Stimulated activated CD8-positive, alpha-beta memory T cell treated with anti-CD3 and anti-CD28 coated beads, Interleukin-15, amount 100 ng/mL, for 1 hour (primary cell): ENCODE measurements around the gene REN.

ENCODE experiments used
- DNase-seq: peaks from one replicate; pipeline ENCODE4 v3.0.0-alpha.2; 2020; ENCODE audit warnings: low read depth

REN gene

DNA sequence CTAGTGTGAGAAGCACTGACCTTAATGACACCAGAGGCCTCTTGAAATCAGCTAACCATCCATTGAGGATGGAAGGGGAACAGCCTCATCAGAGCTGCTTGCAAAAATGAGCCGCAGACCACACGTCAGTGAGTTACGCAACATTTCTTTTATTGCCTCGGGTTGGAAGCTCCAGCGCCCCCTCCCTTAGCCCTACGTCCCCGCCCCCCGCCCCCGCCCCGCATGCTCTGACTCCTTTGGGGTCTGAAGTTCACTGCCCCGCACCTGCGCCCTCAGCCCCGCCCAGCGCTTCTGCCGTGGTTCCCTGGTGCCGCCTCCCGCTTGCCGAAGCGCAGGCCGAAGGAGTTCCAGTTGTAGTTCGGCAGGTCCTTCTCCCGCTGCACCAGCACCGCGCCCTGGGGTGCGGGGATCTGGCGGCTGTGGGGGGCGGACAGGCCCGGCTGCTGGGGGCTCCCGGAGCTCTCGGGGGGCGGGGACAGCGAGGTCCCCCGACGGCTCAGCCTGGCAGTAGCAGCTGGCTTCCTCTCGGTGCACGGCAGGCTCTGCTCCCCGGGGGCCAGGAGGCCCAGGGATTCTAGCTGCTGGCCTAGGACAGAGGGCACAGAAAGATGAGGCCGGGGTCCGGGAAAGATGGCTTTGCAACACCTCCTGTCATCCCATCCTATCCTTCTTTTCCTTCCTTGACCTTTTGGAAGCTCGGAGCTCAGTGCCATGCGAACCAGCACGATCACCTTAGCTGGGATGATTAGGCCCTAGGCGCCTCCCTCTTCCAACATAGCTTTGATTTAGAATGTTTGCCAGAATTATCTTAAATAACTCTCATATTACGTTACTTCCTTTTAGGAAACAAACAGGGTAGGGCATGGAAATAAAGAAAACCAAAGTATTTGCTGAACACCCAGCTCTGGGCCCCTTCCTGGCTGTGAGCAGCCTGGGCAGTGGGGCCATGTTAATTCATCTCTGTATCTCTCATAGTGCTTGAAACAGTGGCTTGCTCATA, 24.4 kb upstream of the REN start:
- DNase-seq: no peak

DNA sequence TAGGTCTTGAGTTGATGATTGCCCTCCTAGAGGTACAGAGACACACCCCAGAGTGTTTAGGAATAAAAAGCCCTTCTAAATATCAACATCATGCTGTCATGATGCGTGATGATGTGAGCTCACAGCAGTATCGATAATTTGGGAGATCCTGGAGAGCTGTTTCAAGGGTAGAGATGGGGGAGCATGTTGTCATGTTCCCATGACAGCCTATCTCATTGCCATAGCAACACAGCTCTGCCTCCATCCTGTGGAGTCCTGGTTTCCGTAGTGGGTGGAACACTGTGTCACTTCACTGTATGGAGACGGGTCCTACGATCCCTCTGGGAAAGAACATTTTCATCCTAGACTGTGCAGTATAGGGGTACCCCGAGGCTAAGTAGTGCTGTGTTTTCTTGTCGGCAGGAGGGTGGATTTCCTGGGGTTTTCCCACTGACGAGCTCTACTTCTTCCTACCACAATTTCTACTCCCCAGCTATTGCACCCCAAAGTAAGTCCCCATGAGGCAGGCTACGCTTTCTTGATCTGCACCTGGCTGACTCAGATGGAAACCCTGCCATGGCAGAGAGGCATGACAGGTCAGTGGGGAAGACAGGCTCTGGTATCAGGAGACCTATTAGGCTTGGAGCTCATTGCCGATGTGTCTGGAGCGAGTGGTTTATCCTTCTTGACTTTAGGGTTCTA, 23.0 kb upstream of the REN start:
- no peak for DNase-seq

DNA sequence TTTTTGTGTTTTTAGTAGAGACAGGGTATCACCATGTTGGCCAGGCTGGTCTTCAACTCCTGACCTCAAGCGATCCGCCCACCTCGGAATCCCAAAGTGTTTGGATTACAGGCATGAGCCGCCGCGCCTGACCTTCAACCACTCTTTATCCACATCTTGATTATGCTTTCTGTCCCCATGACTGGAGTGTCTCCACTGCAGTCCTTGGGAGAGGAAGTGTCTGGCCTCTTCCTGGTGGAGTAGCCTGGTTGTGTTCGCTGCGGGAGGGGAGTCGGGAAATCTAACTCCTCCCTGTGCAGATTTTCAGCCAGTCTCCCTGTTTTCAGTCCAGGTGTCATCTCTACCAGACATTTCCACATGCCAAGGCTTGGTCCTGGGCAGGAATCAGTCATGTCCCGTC, 20.5 kb upstream of the REN start:
- no peak for DNase-seq

DNA sequence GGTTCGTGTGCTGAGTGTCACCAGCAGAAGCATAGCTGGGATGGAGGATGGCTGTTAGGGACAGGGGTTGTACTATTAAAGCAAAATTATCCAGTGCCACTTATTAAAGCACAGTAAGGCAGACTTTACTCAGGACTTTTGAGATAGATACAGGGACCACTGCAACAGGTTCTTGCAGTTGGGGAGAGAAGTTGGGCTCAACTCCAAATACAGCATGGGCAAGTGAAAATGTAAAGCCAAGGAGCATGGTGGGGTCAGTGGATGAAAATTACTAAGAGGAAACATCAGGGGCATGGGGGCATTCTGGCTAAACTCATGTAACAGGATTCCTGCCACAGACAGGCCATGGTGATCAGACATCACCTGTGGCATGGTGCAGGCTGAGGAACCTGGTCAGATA, 15.0 kb upstream of the REN start:
- DNase-seq: no peak

DNA sequence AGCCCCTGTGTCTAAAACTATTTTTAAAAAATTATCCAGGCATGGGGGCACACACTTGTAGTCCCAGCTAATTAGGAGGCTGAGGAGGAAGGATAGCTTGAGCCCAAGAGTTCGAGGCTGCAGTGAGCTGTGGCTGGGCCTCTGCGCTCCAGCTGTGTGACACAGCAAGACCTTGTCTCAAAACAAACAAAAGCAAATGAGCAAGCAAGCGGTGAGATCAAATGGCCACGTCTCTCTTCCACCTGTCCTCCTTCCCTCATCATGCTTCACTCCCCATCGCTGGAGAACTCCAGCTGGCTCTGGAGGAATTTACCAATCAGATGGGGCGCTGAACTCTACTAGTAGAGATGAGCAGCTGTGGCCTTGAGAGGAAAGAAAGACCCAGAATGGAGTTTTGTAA, 14.0 kb upstream of the REN start:
- DNase-seq: no peak

DNA sequence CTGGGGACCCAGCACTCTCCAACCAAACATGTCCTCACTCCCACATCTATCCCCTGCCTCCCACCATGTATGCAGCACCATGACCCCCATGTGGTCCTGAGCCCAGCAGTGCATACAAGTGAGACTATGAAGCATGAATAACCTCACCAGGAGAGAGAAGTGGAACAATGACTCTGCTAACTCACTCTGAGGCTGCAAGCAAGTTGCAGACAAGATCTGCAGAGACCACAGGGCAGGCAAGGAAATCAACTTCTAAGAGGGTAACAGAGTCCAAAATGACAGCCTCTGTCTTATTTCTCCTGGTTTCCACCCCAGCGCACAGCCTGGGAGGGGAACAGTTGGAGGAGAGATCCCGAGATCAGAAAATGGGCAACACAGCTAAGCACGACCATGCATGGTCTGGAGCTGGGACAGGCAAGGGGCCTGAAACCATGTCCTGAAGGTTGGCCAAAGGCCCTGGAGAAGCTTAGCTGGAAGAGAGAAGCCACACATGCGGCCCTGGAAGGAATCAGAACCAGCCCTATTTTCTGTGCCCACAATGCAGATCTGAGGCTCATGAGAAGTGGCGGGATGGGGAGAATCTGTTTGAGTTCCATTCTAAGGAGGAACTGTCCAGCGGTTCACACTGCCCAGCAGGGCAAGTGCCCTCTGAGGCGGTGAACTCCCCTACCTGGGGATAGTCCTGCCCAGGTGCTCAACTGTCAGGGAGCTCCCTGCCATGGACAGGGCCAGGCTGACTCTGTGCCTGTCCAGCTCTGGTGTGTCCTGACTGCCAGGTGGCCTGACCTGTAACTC, 12.5 kb upstream of the REN start:
- DNase-seq: no peak

DNA sequence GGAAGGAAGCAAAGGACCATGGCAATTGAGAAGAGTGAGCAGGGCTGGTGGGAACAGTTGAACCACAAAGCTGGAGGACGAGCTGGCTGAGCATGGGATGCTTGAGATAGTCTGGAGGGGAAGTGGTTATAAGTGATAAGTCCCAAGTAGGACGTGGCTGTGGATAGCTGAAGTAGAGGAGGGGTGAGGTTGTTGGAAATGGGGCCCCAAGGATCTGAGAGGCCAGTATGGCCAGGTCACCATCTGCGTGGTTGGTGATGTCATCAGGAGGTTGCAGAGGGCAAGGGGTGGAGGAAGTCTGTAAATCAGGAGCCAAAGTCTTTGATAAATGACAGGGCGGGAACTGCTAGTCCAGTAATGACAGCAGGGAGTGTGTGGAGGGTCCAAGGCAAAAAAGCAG, 11.0 kb upstream of the REN start:
- no peak for DNase-seq

DNA sequence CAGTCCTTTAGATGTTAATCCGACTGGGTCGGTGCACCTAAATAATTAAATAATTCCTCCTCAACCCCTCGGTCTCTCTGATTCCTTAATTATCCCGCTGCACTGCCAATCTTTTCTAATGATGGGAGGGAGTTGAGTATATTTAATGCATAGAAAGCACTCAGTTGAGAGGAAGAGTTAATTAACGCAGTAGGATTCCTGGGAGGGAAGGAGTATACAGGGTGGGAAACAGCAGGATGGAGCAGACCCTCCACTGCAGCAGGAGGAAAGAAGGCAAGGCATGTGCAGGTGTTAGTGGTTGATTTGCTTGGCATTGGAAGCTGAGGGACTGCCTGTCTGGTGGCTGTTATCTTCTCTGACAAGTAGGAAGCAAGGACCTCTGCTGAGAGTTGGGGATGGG, 9.9 kb upstream of the REN start:
- no peak for DNase-seq

DNA sequence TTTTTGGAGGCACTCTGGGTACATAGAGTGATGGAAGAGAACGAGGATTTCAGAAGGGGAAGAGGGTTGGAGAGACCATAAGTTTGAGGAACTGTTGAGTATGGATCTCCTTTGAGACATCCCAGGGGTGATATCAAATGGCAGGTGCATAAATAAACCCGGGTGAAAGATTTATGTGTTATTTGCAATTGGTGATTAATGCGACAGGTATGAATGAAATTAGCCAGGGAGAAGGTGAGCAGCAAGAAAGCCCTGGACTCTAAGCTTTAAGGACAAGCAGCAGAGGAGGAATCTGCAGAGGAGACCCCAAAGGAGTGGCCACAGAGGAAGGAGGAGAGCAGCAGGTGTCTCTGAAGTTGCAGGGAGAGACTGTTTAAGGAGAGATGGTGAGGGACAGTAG, 8.8 kb upstream of the REN start:
- DNase-seq: no peak

DNA sequence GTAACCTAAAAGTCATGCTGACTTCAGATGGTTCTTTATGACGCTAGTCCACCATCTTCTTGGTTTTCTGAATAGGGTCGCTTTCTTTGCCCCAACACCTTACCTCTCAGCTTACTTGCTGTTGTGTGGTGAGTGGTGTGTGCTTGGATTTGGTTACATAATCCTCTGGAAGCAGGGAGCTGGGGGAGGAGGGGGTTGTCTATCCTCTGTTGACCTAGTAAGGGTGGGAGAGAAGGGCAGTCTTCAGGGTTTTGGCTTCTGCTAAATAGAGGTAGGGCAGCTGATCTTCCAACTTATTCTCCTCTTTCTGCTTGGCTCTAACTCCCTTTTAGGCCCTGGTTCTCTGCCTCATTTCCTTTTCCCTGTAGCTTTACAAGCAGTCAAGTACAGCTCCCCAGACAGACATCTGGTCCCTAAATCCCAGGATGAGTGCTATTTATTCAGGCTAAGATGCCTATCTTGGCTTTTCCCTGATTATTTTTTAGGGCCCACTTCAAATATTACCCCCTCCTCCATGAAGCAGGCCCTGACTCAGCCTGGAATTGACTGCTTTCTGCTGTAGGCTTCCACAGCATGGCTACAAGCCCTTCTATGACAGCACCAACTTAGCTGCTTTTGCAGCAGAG, 6.4 kb upstream of the REN start:
- DNase-seq: no peak

DNA sequence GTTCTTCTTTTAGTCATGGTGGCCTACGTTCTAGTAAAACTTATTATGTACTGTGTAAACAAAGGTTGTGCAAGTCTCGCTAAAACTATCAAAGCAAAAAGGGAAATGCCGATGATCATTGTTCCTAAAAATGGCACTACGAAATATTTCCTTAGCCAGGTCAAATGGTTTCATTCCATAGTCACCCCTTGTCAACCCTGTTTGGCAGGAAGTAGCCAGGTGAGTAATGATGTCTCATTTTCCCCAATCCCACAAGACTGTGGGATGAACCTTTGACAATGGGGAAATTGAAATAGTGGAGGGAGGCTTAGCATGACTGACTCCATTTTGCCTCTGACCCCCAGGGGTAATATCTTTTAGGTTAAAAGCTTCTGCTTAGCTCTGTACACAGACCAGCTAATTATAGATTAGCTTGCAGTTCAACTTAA, 5.6 kb upstream of the REN start:
- DNase-seq: no peak

DNA sequence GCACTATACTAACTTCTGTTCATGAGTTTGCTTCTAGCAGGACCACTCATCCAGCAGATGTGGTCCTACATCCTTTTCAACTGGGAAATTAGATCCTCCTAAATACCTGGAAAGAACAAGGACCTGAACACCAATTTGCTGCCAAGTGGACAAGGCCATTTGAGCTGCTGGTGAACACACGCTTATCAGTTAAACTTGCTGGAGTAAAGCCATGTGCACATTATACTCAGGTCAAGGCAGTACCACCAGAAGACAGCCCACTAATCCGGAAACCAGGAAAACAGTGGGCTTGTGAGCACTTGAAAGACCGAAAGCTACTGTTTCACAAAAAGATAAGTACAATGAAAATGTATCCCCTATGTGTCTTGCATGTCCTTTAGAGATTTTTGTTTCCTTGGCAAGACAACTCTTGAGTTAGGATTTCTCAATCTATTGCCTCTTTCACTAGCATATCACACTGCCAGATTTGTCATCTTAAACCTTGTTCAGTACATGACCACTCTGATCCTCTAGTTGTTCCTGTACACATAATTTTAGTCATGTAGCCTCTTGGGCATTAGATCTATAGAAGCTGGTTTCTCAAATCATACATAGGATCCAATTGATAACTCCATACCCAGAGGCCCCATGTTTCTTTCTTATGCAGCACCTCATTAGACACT, 4.5 kb upstream of the REN start:
- DNase-seq: no peak

DNA sequence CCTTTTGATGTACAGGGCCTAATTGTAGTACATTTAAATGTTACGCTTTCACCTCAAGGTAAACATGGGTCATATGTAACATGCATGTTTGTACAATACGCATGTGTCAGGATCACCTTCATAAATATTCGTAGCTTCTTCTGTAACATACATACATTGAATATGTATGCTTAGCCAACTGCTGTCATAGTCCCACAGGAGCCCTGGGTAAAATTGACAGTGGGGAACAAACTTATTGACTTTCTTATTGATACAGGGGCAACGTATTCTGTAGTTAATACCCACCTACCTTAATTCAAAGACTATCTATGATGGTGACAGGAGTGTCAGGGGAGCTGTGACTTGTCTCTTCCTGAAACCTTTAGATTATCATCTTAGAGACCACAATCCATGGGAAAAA, 3.7 kb upstream of the REN start:
- DNase-seq: no peak

DNA sequence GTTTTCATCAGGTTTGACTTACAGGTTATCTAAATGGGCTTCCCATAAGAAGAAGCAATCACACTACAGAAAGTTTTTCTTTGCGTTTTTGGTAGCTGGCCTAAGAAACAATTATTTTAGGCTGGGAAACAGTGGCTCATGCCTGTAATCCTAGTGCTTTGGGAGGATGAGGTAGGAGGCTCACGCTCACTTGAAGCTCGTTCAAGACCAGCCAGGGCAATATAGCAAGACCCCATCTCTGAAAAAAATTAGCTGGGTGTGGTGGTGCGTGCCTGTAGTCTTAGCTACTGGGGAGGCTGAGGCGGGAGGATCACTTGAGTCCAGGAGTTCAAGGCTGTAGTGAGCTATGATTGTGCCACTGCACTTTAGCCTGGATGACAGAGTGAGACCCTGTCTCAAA, 1.6 kb upstream of the REN start:
- no peak for DNase-seq

DNA sequence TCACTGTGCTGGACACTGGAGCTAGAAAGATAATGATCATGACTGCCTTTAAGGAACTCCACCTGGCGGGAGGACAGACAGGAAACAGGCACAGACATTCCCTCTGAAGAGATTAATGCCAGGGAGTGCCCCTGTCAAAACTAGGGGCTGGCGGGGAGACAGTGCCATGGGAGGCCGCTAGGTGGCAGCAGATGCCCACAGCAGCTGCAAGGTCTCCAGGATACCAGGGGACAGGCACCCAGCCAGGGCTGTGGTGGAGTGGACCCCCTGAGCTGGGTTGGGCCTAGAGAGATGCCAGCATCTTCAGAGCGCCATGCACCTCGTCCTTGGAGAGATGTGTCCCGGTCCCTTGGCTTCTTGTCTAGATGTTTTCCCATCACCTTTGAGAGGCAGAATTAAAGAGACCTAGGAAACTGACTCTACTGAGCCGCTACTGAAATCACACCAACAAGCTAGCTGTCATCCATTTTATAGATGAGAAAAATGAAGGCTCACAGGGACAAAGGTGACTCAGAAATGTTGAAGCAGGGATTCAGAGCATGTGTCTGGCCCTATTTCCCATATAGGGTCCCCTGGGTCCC, 3.6 kb downstream of the REN start:
- peak; percentile 69 for DNase-seq

DNA sequence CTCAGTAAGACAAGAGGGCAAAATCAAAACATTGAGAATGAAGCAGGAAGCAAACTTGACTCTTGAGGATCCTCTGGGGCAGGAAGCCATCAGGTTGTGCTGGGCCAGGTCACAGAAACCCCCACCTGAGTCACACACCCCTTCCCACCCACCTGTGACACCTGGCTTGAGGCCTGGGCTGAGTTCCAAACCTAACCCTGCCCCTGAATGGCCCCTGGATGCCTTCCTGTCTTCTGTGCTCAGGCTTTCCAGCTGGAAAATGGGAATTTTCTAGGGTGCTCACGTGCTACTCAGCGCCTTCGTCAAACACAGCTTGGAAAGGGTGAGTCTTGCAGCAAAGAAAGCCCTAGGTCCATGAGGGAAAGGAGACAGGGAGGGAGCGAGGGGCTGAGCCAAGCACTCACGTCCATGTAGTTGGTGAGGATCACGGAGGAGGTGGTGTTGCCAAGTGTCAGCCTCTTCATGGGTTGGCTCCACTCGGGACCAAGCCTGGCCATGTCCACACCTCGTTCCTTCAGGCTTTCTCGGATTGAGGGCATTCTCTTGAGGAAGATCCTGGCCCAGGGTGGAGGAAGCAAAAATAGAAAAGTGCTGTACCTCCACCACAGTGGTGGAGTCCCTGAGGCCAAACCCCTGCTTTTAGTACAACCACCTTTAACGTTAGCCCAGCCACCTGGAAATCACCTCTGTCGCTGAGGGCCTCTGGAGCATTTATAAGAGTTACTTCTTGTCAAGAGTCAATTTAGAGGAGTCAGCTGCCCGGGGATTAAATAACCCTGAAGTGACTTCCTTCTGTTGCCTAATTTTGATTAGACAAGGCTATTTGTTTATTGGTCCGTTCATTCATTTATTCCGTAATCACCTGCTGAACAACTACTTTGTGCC, 4.3 kb downstream of the REN start:
- DNase-seq: no peak

DNA sequence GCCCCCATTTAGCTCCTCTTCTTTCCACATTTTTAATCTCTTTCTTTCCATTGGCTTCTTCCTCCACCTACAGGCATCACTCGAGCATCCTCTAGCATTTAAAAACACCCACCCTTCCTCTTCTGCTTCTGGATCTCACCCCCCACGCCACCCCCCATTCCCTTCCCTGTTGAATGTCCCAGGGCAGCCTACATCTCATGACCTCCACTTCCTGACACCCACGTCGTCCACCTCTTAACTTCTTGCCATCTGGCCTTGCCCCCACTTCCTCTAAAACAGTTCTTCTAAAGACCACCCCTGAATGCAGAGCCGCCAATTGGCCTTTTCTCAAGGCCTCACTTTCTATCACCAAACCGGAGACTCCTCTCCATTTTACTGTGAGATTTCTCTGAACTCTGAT, 8.2 kb downstream of the REN start:
- DNase-seq: no peak

DNA sequence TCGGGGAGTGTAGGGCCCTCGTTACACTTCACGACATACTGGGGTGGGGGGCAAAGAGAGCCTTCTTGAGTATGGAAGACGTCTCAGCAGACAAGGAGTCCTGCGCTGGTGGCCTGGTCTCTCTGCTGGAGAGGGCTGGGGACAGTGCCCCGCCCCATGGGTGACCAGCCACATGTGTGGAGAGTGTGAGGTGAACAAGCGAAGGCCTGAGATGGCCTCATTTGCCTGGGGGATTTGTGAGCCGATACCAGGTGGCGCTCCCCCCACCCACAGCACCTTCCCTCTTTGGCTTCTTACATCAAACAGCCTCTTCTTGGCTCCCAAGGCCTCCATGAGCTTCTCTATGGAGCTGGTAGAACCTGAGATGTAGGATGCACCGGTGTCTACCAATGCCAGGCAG, 10.3 kb downstream of the REN start:
- no peak for DNase-seq

DNA sequence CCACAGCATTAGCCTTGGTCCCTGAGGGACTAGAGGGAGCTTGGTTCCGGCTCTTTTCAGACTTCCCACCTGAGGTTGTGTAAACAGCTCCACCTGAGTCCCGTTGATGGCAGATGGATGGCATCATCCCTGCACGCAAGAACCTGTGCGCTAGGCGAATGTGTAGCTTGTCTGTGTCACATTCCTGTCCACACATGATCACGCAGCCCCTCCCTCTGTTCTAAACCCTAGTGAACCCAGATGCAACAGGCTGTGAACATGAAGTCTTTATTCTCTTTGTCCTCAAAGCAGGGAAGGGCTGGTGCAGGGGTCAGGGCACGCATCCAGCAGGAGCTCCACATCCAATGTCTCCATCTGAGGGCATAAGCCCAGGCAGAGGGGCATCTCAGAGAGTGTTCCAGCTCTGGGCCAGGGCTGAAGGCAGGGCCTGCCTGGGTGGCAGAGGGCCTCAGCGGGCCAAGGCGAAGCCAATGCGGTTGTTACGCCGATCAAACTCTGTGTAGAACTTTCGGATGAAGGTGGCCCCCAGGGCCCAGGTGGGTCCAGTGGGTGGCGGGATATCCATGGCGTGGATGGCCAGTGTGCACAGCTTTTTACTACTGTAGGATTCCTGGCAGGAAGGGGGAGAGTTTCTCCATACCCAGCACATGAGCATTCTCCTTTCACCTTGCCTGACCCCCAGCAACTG, 11.4 kb downstream of the REN start:
- no peak for DNase-seq

DNA sequence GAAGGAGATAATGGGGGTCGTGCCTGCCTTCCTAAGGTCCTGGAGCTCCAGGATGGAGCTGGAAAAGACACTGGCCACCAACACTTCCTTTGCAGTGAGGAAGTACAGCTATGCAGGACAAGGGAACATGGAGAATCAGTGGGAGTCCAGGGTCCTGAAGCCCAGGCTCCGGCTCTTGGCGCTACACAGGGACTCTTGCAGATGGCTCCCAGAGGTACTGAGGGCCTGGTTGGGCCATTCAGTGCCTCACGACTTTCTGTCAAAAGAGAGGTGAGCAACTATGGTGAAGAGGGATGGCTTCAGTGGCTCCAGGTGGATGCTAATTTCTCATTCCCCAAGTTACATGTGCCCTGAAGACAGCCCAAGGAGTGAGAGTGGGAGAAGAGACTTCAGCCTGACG, 12.5 kb downstream of the REN start:
- DNase-seq: no peak
